SK-N-SH (cell line): Measurements from ENCODE around the gene CDX1. TPM values are rescaled to one million over a fixed set of nuclear protein-coding genes. Genes with fewer than 3 reads are reported as not detected.

Experiments
- CTCF ChIA-PET: fragments of 300-600, 350-600 bp; formaldehyde crosslinking; extraction: SDS; loops from one replicate; lab custom pipeline; 2021; lab: Yijun Ruan, JAX
- POLR2A ChIA-PET: fragments of 350-600 bp; sonication (Branson Sonifier 250); formaldehyde crosslinking; extraction: SDS; loops from one replicate; lab custom pipeline; 2020; ENCODE audit warnings: antibody characterized with exemption, inconsistent platforms; lab: Yijun Ruan, JAX
- DNase-seq: peaks from one replicate; pipeline ENCODE4 v3.0.0; 2012
- H2AFZ ChIP-seq: fragments of 200-600 bp; sonication (generic); 2 replicates; pipeline ENCODE4 v1.8.1; 2016; ENCODE audit warnings: antibody characterized with exemption, mild to moderate bottlenecking, low read depth
- H3F3A ChIP-seq: fragments of 200-600 bp; sonication (generic); replicated peaks from 2 replicates; pipeline ENCODE3; 2016; ENCODE audit warnings: antibody characterized with exemption, mild to moderate bottlenecking; ENCODE audit not compliant: insufficient read depth
- H3K27ac ChIP-seq, 2 experiments: fragments of 200-500 bp in 1 of 2; fragments of 200-600 bp in 1 of 2; sonication (Bioruptor generic) in 1 of 2; sonication (generic), shearing (Covaris generic) in 1 of 2; 2 replicates each; pipeline versions ENCODE4 v1.5.1 to v1.6.1; 2014 to 2016; ENCODE audit warnings: low read depth in 2 of 2, inconsistent platforms in 1 of 2, low read length in 1 of 2, mild to moderate bottlenecking in 1 of 2, mixed read lengths in 1 of 2
- H3K27me3 ChIP-seq: fragments of 200-600 bp; sonication (generic), shearing (Covaris generic); 2 replicates; pipeline ENCODE4 v1.6.1; 2016; ENCODE audit warnings: mixed run types; ENCODE audit not compliant: insufficient read depth
- H3K36me3 ChIP-seq, 2 experiments: fragments of 200-500 bp in 1 of 2; fragments of 200-600 bp in 1 of 2; sonication (Bioruptor generic) in 1 of 2; sonication (generic) in 1 of 2; replicated peaks in 1 of 2; 2 replicates each; pipeline versions ENCODE3 to v1.5.1; 2014 to 2016; ENCODE audit warnings: low read length in 1 of 2, mild to moderate bottlenecking in 1 of 2; ENCODE audit not compliant: insufficient read depth in 2 of 2, control insufficient read depth in 1 of 2
- H3K4me1 ChIP-seq, 2 experiments: fragments of 200-500 bp in 1 of 2; fragments of 200-600 bp in 1 of 2; sonication (Bioruptor generic) in 1 of 2; sonication (generic), shearing (Covaris generic) in 1 of 2; 2 replicates each; pipeline versions ENCODE4 v1.5.1 to v1.6.1; 2014 to 2016; ENCODE audit warnings: low read depth in 1 of 2, low read length in 1 of 2, mixed run types in 1 of 2; ENCODE audit not compliant: insufficient read depth in 2 of 2, control insufficient read depth in 1 of 2
- H3K4me2 ChIP-seq: fragments of 200-600 bp; sonication (generic), shearing (Covaris generic); 2 replicates; pipeline ENCODE4 v1.6.1; 2017; ENCODE audit warnings: mixed run types
- H3K4me3 ChIP-seq, 2 experiments: fragments of 200-500 bp in 1 of 2; fragments of 200-600 bp in 1 of 2; sonication (Bioruptor generic) in 1 of 2; sonication (generic), shearing (Covaris generic) in 1 of 2; 2 replicates each; pipeline versions ENCODE4 v1.5.1 to v1.8.1; 2014 to 2016; ENCODE audit warnings: low read depth in 2 of 2, inconsistent platforms in 1 of 2, low read length in 1 of 2, mild to moderate bottlenecking in 1 of 2, mixed read lengths in 1 of 2, moderate library complexity in 1 of 2
- H3K79me2 ChIP-seq: fragments of 200-600 bp; sonication (generic); 2 replicates; pipeline ENCODE4 v1.8.1; 2017; ENCODE audit warnings: mild to moderate bottlenecking; ENCODE audit not compliant: insufficient read depth
- H3K9ac ChIP-seq: fragments of 200-600 bp; sonication (generic); 2 replicates; pipeline ENCODE4 v1.6.1; 2017; ENCODE audit warnings: mixed run types
- H3K9me2 ChIP-seq: fragments of 200-600 bp; sonication (generic); 2 replicates; pipeline ENCODE4 v1.6.1; 2017; ENCODE audit warnings: mixed run types
- H3K9me3 ChIP-seq: fragments of 200-600 bp; sonication (generic); 2 replicates; pipeline ENCODE4 v1.6.1; 2017; ENCODE audit warnings: mixed run types, mild to moderate bottlenecking, moderate library complexity
- H4K20me1 ChIP-seq: fragments of 200-600 bp; sonication (generic); 2 replicates; pipeline ENCODE4 v1.6.1; 2017; ENCODE audit warnings: mild to moderate bottlenecking, mixed run types; ENCODE audit not compliant: insufficient read depth
- CTCF ChIP-seq: fragments of 200-600 bp; sonication (generic); IDR thresholded peaks from 2 replicates; pipeline ENCODE4 v1.6.1; 2017; ENCODE audit warnings: antibody characterized with exemption, mild to moderate bottlenecking, moderate library complexity
- FOXM1 ChIP-seq: IDR thresholded peaks from 2 replicates; pipeline ENCODE4 v1.4.0; 2012; ENCODE audit warnings: low read depth, mild to moderate bottlenecking
- GABPA ChIP-seq: IDR thresholded peaks from 2 replicates; pipeline ENCODE4 v1.4.0; 2012; ENCODE audit warnings: low read depth, mild to moderate bottlenecking
- GATA2 ChIP-seq: sonication (generic); formaldehyde crosslinking; IDR thresholded peaks from 2 replicates; pipeline ENCODE4 v1.5.0; 2020; ENCODE audit warnings: mild to moderate bottlenecking, missing genetic modification reagents
- JUND ChIP-seq: IDR thresholded peaks from 2 replicates; pipeline ENCODE4 v1.4.0; 2012
- MEF2A ChIP-seq: IDR thresholded peaks from 2 replicates; pipeline ENCODE4 v1.4.0; 2012; ENCODE audit warnings: low read depth, borderline replicate concordance
- POLR2AphosphoS5 ChIP-seq: IDR thresholded peaks from 2 replicates; pipeline ENCODE4 v1.6.1; 2012; ENCODE audit warnings: low read depth, low read length
- RCOR1 ChIP-seq: fragments of 150-350 bp; IDR thresholded peaks from 2 replicates; pipeline ENCODE4 v1.6.1; 2017; ENCODE audit warnings: antibody characterized with exemption, low read length
- RFX5 ChIP-seq: IDR thresholded peaks from 2 replicates; pipeline ENCODE4 v1.6.1; 2012; ENCODE audit warnings: mild to moderate bottlenecking, improper control_type of control experiment, low read length
- SIN3A ChIP-seq: IDR thresholded peaks from 2 replicates; pipeline ENCODE4 v1.6.1; 2012; ENCODE audit warnings: low read depth, mild to moderate bottlenecking, low read length, moderate library complexity, borderline replicate concordance
- SMC3 ChIP-seq: IDR thresholded peaks from 2 replicates; pipeline ENCODE4 v1.6.1; 2012; ENCODE audit warnings: low read depth, low read length, improper control_type of control experiment
- TEAD4 ChIP-seq: IDR thresholded peaks from 2 replicates; pipeline ENCODE4 v1.4.0; 2012; ENCODE audit warnings: mild to moderate bottlenecking, borderline replicate concordance; ENCODE audit not compliant: insufficient read depth
- WGBS: methylation state at CpG from one replicate; pipeline ENCODE4 v1.1.6; 2017; ENCODE audit warnings: low lambda C conversion rate; 5-methylcytosine and 5-hydroxymethylcytosine counted together
- polyA plus RNA-seq, 3 experiments: library from polyadenylated mRNA; depleted of rRNA; stranded (reverse); fragments of >200 nt; gene quantifications; 2 replicates each; pipeline ENCODE4 v1.2.3, GENCODE V29; 2012
- TF ChIP-seq, protein P1 (sequence below): IDR thresholded peaks from 2 replicates; pipeline ENCODE4 v1.4.0; 2012; ENCODE audit warnings: low read depth
- TF ChIP-seq, protein P2 (sequence below): fragments of 150-350 bp; IDR thresholded peaks from 2 replicates; pipeline ENCODE4 v1.6.1; 2016; ENCODE audit warnings: mild to moderate bottlenecking, low read depth, low read length
- TF ChIP-seq, protein P3 (sequence below): IDR thresholded peaks from 2 replicates; pipeline ENCODE4 v1.4.0; 2012; ENCODE audit warnings: low read depth, borderline replicate concordance
- TF ChIP-seq, protein P4 (sequence below): IDR thresholded peaks from 2 replicates; pipeline ENCODE4 v1.6.1; 2012; ENCODE audit warnings: mild to moderate bottlenecking, low read depth, low read length, moderate library complexity
- TF ChIP-seq, protein P5 (sequence below): IDR thresholded peaks from 2 replicates; pipeline ENCODE4 v1.4.0; 2012; ENCODE audit warnings: low read depth, borderline replicate concordance

CDX1 gene
- polyA plus RNA-seq, 1 of the 3 experiments (the other 2 are of a cell fraction) = 0.23 TPM

DNA sequence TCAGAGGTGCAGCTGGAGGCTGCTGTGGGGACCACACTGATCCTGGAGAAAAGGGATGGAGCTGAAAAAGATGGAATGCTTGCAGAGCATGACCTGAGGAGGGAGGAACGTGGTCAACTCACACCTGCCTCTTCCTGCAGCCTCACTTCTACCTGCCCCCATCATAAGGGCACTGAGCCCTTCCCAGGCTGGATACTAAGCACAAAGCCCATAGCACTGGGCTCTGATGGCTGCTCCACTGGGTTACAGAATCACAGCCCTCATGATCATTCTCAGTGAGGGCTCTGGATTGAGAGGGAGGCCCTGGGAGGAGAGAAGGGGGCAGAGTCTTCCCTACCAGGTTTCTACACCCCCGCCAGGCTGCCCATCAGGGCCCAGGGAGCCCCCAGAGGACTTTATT is 17.4 kb downstream of the CDX1 start:
- no peaks in the 10 kb centered on the region for H3K9me3 ChIP-seq
- H3K9ac ChIP-seq = no peak overlapping the region
- H3K4me2 ChIP-seq = no peak overlapping the region
- H3K4me3 ChIP-seq = no peak overlapping the region
- 75% methylated on average over 2 of the region's 2 CpGs for WGBS
- H3F3A ChIP-seq = no peaks in the 10 kb centered on the region
- H3K27me3 ChIP-seq = peaks cover 5% of the 10 kb centered on the region; the same call in 1 of the 2 replicates
- CTCF ChIA-PET = interaction anchor here (1.2 kb wide), 1 partner anchor 8 kb away, joined by 4 read pairs; no protein-coding TSS in a partner anchor
- peaks cover 0 to 2% of the 10 kb centered on the region in 2 experiments; a peak in 1 of 4 replicates for H3K4me1 ChIP-seq
- no peak overlapping the region for H3K27ac ChIP-seq
- no peak for DNase-seq
- POLR2A ChIA-PET = no interaction called here
- no peaks in the 10 kb centered on the region for H4K20me1 ChIP-seq
- H2AFZ ChIP-seq = no peak overlapping the region
- TF ChIP-seq, protein P1, sequence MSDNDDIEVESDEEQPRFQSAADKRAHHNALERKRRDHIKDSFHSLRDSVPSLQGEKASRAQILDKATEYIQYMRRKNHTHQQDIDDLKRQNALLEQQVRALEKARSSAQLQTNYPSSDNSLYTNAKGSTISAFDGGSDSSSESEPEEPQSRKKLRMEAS = no peak
- TF ChIP-seq, protein P2, sequence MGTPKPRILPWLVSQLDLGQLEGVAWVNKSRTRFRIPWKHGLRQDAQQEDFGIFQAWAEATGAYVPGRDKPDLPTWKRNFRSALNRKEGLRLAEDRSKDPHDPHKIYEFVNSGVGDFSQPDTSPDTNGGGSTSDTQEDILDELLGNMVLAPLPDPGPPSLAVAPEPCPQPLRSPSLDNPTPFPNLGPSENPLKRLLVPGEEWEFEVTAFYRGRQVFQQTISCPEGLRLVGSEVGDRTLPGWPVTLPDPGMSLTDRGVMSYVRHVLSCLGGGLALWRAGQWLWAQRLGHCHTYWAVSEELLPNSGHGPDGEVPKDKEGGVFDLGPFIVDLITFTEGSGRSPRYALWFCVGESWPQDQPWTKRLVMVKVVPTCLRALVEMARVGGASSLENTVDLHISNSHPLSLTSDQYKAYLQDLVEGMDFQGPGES = no peak
- TF ChIP-seq SIN3A (no peak), SMC3 (no peak), POLR2AphosphoS5 (no peak), GATA2 (CRISPR knock-in tag) (no peak), JUND (no peak), FOXM1 (no peak), TEAD4 (no peak), RCOR1 (no peak), RFX5 (no peak), CTCF (no peak), MEF2A (no peak), GABPA (no peak)
- TF ChIP-seq, protein P3, sequence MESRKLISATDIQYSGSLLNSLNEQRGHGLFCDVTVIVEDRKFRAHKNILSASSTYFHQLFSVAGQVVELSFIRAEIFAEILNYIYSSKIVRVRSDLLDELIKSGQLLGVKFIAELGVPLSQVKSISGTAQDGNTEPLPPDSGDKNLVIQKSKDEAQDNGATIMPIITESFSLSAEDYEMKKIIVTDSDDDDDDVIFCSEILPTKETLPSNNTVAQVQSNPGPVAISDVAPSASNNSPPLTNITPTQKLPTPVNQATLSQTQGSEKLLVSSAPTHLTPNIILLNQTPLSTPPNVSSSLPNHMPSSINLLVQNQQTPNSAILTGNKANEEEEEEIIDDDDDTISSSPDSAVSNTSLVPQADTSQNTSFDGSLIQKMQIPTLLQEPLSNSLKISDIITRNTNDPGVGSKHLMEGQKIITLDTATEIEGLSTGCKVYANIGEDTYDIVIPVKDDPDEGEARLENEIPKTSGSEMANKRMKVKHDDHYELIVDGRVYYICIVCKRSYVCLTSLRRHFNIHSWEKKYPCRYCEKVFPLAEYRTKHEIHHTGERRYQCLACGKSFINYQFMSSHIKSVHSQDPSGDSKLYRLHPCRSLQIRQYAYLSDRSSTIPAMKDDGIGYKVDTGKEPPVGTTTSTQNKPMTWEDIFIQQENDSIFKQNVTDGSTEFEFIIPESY = no peak
- TF ChIP-seq, protein P4, sequence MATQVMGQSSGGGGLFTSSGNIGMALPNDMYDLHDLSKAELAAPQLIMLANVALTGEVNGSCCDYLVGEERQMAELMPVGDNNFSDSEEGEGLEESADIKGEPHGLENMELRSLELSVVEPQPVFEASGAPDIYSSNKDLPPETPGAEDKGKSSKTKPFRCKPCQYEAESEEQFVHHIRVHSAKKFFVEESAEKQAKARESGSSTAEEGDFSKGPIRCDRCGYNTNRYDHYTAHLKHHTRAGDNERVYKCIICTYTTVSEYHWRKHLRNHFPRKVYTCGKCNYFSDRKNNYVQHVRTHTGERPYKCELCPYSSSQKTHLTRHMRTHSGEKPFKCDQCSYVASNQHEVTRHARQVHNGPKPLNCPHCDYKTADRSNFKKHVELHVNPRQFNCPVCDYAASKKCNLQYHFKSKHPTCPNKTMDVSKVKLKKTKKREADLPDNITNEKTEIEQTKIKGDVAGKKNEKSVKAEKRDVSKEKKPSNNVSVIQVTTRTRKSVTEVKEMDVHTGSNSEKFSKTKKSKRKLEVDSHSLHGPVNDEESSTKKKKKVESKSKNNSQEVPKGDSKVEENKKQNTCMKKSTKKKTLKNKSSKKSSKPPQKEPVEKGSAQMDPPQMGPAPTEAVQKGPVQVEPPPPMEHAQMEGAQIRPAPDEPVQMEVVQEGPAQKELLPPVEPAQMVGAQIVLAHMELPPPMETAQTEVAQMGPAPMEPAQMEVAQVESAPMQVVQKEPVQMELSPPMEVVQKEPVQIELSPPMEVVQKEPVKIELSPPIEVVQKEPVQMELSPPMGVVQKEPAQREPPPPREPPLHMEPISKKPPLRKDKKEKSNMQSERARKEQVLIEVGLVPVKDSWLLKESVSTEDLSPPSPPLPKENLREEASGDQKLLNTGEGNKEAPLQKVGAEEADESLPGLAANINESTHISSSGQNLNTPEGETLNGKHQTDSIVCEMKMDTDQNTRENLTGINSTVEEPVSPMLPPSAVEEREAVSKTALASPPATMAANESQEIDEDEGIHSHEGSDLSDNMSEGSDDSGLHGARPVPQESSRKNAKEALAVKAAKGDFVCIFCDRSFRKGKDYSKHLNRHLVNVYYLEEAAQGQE = no peak
- TF ChIP-seq, protein P5, sequence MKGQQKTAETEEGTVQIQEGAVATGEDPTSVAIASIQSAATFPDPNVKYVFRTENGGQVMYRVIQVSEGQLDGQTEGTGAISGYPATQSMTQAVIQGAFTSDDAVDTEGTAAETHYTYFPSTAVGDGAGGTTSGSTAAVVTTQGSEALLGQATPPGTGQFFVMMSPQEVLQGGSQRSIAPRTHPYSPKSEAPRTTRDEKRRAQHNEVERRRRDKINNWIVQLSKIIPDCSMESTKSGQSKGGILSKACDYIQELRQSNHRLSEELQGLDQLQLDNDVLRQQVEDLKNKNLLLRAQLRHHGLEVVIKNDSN = no peak
- no peaks in the 10 kb centered on the region for H3K36me3 ChIP-seq
- H3K9me2 ChIP-seq = no peaks in the 10 kb centered on the region
- no peaks in the 10 kb centered on the region for H3K79me2 ChIP-seq
